SIG-M5 (cell line): ENCODE results near the gene KNSTRN.

Experiments
- DNase-seq: peaks from one replicate; lab custom pipeline; 2025; lab: John Stamatoyannopoulos, UW

KNSTRN gene

GRCh38 chr15:40365624-40366456 lies 16.7 kb upstream of the KNSTRN start:
- no peak for DNase-seq

- no peak for DNase-seq
Observed at GRCh38 chr15:40366457-40367370, 15.8 kb upstream of the KNSTRN start.

- DNase-seq: no peak
Observed at GRCh38 chr15:40367371-40367685, 15.2 kb upstream of the KNSTRN start.

GRCh38 chr15:40367686-40368611 lies 14.6 kb upstream of the KNSTRN start:
- DNase-seq: peak; percentile 50

DNA sequence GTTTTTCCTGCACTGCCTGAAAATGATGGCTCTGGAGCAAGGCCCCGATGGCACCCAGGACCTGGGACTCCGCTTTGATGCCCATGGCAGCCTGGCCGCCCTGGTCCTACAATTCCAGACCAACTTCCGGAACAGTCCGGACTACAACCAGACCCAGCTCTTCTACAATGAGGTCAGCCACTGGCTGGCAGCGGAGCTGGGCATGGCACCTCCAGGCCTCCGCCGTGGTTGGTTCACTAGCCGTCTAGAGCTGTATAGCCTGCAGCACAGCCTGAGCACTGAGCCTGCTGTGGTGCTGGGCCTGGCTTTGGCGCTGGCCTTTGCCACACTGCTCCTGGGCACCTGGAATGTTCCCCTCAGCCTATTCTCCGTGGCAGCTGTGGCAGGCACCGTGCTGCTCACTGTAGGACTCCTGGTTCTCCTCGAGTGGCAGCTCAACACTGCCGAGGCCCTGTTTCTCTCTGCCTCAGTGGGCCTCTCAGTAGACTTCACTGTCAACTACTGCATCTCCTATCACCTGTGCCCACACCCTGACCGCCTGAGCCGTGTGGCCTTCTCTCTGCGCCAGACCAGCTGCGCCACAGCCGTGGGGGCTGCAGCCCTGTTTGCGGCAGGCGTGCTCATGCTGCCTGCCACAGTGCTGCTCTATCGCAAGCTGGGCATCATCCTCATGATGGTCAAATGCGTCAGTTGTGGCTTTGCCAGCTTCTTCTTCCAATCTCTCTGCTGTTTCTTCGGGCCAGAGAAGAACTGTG lies 13.6 kb upstream of the KNSTRN start:
- no peak for DNase-seq

DNA sequence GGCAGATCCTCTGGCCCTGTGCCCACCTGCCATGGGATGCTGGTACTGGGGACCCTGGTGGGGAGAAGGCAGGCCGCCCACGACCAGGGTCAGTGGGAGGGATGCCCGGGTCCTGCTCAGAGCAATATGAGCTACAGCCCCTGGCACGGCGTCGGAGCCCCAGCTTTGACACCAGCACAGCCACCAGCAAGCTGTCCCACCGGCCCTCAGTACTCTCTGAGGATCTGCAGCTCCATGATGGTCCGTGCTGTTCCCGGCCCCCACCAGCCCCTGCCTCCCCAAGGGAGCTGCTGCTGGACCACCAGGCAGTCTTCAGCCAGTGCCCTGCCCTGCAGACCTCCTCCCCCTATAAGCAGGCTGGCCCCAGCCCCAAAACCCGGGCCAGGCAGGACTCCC lies 13.0 kb upstream of the KNSTRN start:
- DNase-seq: no peak

DNA sequence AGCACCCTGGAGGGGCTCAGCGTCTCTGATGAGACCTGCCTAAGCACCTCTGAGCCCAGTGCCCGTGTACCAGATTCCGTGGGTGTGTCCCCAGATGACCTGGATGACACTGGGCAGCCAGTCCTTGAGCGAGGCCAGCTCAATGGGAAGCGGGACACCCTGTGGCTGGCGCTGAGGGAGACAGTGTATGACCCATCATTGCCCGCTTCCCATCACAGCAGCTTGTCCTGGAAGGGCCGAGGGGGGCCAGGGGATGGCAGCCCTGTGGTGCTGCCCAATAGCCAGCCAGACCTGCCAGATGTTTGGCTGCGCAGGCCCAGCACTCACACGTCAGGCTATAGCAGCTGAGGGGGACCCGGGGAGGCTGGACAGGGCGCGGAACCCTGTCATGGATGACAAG lies 12.6 kb upstream of the KNSTRN start:
- DNase-seq: no peak

DNA sequence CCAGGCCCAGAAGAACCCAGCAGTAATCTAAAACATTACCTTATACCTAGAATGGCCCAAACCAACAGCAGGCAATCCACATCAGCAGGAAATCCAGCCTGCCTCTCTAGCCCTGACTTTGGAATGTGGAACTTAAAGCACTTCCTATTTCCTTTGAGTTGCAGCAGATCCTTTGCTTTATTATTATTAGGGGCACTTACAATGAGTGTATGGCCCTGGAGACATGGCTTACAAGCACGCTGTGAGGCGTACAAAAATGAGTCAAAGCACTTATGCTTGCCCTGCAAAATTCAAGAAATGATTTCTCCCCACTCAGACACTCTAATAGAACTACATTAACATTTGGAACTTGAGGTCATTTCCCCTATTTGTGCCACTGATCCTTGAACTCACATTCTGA lies 9.5 kb upstream of the KNSTRN start:
- DNase-seq: no peak

- DNase-seq: no peak
Observed at GRCh38 chr15:40377606-40378005, 4.9 kb upstream of the KNSTRN start.

- DNase-seq: no peak
Observed at GRCh38 chr15:40379374-40379773, 3.1 kb upstream of the KNSTRN start.

DNA sequence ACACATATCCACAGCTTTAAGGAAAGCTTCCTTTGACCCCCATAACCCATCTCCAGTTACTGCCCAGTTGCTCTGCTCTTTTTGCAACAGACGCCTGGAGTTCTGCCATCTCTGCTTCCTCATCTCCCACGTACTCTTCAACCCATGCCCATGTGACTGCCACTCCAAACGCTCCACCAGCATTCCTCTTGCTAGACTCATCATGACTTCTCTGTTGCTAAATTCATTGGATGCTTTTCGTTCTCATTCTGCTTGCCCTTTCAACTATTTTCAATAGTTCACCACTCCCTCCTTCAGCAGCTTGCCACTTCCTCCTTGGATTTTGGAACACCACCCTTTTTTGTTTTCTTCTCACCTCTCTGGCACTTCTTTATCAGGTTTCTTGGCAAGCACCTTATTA lies 2.7 kb upstream of the KNSTRN start:
- DNase-seq: no peak

- DNase-seq: no peak
Observed at GRCh38 chr15:40380636-40381035, 1.9 kb upstream of the KNSTRN start.

DNA sequence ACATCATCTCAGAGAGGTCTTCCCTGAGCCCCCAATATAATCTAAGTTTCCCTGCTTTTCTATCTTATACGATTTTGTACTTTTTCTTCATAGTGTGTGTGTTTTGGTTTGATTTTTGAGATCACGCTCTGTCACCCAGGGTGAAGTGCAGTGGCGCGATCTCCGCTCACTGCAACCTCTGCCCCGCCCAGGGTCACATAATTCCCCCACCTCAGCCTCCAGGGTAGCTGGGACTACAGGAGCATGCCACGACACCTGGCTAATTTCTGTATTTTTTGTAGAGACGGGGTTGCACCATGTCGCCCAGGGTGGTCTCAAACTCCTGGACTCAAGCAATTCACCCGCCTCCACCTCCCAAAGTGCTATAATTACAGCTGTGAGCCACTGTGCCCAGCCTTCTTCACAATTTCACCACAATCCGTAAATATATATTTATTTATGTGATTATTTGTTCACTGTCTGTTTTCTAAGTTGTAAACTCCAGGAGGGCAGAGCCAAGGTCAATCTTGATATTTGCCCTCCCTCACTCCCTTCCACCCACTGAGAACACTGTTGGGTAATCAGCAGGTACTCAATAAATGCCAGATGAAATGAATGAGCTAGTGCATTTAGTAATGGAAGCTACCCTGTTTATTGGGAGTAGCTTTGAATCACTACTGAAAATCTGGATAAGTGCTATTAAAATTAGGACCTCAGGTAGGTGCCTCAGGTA lies 547 bp upstream of the KNSTRN start:
- no peak for DNase-seq

GRCh38 chr15:40386480-40386879 lies 4.0 kb downstream of the KNSTRN start:
- no peak for DNase-seq

DNA sequence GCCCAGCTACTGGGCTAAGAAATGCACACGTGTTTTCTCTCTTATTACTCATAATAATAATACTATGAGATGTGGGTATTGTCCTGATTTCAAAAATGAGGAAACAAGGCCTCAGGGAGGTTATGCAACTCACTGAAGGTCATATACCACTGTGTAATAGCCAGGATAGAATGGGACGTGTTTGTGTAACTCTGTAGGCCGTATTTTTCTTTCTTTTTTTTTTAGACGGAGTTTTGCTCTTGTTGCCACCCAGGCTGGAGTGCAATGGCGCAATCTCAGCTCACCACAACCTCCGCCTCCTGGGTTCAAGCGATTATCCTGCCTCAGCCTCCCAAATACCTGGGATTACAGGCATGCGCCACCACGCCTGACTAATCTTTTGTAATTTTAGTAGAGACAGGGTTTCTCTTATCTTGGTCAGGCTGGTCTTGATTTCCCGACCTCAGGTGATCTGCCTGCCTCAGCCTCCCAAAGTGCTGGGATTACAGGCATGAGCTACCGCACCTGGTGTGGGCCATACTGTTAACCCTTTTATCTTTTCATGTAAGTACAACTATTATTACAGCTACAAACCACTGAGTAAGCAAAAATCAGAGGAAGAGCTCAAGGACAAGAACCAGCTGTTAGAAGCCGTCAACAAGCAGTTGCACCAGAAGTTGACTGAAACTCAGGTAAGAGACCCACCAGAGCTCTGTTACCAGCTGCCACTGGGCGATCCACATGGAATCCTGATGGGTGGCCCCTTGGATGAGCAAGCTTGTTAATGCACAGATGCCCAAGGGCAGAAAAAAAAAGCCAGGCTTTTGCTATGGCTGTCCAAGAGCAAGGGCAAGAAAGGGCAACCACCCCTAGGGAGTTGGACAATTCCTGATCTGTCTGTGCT lies 6.7 kb downstream of the KNSTRN start:
- DNase-seq: peak; percentile 46

GRCh38 chr15:40389824-40390595 lies 7.5 kb downstream of the KNSTRN start:
- no peak for DNase-seq

GRCh38 chr15:40392986-40393948 lies 10.7 kb downstream of the KNSTRN start:
- no peak for DNase-seq
